Retinal pigment epithelial cell (primary cell): ENCODE data around the gene OSBPL7.

ENCODE experiments used
- DNase-seq: peaks from one replicate; pipeline ENCODE4 v3.0.0-alpha.2; 2010; ENCODE audit warnings: low read depth
- H3K4me3 ChIP-seq: 2 replicates; pipeline ENCODE4 v1.5.1; 2011; ENCODE audit warnings: mild to moderate bottlenecking, low read length, control low read depth, moderate library complexity
- TF ChIP-seq, protein P1 (sequence below): conservative IDR thresholded peaks from 2 replicates; pipeline ENCODE4 v1.5.1; 2011; ENCODE audit warnings: low read depth, low read length, control low read depth, inconsistent platforms

Gene OSBPL7

GRCh38 chr17:47800686-47801085 is 20.9 kb downstream of the OSBPL7 start:
- H3K4me3 ChIP-seq: no peak overlapping the region
- no peak for DNase-seq
- TF ChIP-seq, protein P1, sequence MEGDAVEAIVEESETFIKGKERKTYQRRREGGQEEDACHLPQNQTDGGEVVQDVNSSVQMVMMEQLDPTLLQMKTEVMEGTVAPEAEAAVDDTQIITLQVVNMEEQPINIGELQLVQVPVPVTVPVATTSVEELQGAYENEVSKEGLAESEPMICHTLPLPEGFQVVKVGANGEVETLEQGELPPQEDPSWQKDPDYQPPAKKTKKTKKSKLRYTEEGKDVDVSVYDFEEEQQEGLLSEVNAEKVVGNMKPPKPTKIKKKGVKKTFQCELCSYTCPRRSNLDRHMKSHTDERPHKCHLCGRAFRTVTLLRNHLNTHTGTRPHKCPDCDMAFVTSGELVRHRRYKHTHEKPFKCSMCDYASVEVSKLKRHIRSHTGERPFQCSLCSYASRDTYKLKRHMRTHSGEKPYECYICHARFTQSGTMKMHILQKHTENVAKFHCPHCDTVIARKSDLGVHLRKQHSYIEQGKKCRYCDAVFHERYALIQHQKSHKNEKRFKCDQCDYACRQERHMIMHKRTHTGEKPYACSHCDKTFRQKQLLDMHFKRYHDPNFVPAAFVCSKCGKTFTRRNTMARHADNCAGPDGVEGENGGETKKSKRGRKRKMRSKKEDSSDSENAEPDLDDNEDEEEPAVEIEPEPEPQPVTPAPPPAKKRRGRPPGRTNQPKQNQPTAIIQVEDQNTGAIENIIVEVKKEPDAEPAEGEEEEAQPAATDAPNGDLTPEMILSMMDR: no peak

DNA sequence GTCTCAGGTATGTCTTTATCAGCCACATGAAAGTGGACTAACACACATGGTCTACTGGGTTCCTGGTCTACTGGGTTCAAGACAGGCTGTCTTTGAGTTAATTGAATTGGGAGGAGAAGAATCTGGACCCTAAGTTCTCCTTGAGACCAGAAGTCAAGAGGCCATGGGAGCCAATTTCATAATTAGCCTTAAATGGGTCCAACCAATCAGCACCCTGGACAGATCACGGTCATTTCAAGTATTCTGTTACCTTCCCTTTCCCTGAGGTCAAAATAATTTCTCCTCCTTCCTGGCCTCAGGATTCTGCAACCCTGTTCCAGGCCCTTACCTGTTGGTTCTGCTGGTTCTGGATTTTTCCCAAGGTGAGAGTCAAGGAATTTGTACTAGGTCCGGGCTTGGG is 23.8 kb downstream of the OSBPL7 start:
- TF ChIP-seq, protein P1: no peak
- DNase-seq: no peak
- H3K4me3 ChIP-seq: no peak overlapping the region

GRCh38 chr17:47792979-47793378 is 28.6 kb downstream of the OSBPL7 start:
- DNase-seq: no peak
- TF ChIP-seq, protein P1: no peak
- H3K4me3 ChIP-seq: no peak overlapping the region

GRCh38 chr17:47792457-47792856 is 29.1 kb downstream of the OSBPL7 start:
- DNase-seq: no peak
- H3K4me3 ChIP-seq: no peak overlapping the region
- TF ChIP-seq, protein P1: no peak

DNA sequence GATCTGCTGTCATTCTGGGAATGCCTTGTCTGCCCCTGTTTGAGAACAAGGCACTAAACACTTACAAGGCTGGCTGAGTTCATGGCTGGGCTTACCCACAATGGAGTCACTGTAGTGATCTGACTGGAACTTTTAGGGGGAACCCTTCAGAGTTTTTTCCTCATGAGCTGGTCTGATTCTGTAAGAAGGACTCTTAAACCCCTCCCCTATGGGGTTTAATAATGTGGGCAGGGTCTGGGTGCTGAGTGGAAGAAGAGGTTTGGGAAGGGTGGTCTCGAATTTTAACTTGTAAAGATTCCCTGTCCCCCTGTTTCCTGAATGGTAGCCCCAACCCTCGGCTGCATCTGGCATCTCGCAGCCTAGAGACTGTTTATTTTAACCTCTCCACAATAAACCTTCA is 30.6 kb downstream of the OSBPL7 start:
- TF ChIP-seq, protein P1: no peak
- H3K4me3 ChIP-seq: no peak overlapping the region
- no peak for DNase-seq

DNA sequence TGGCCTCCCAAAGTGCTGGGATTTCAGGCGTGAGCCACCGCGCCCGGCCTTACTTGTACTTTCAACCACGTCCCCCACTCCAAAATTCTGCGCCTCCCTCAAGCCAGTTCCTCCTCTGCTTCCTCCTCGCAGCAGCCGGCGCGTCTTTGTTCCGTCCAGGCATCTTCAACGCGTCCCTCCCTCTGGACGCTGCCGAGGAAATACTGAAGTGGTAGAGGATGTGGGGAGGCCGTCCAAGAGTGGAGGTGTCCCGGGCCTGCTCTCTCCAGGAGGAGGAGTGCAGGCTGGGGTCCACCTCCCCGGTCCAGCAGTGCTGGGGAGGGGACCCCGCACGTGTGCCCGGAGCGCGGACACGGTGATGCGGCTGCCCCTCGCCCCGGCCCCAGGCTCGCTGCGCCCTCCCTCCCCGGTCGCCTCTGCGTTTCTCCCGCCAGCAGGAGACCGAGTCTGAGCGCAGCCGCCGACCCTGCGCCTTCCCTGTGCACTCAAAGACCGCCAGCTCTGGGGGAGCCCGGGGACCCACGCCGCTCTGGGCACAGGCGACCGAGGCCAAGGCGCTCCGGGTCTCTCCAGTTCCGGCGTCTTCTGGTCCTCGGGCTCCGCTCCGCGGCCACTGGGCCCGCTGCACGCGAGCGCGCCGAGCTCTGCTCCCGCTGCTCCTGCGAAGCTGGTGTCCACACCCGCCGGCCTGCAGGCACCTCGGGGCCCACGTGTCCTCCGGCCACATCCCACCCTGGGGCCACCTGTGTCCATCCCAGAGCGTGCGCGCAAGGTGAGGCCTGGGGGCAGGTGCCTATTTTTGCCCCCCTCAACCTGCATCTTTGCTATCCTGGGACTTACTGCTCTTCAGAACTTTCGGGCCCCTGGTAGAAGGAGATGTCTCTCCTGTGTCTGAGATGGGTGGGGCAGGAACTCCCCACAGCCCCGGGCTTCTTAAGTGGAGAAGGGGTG is 31.7 kb downstream of the OSBPL7 start:
- no peak overlapping the region for H3K4me3 ChIP-seq
- DNase-seq: no peak
- TF ChIP-seq, protein P1: peak; percentile 49
